HEK293 (cell line): ENCODE data around the gene RAD52.

ENCODE experiments used
- CTCF ChIA-PET: fragments of 350-600 bp; formaldehyde crosslinking; extraction: SDS; loops from one replicate; lab custom pipeline; 2021; ENCODE audit warnings: antibody characterized with exemption; lab: Yijun Ruan, JAX
- POLR2A ChIA-PET: fragments of 300-600 bp; formaldehyde crosslinking; extraction: SDS; loops from one replicate; lab custom pipeline; 2020; ENCODE audit warnings: antibody characterized with exemption, inconsistent platforms; lab: Yijun Ruan, JAX
- H3K27ac ChIP-seq: fragments of 200-500 bp; sonication (Bioruptor generic); 2 replicates; pipeline ENCODE4 v1.5.1; 2014; ENCODE audit warnings: low read depth, low read length, control low read depth, inconsistent platforms; ENCODE audit errors: extremely low read depth
- H3K36me3 ChIP-seq, 2 experiments: fragments of 200-500 bp in 1 of 2; sonication (Bioruptor generic) in 1 of 2; 1 replicate in 1 of 2; 2 replicates in 1 of 2; pipeline ENCODE4 v1.5.1; 2014 to 2017; ENCODE audit warnings: inconsistent platforms in 2 of 2, low read length in 2 of 2; ENCODE audit not compliant: control insufficient read depth in 2 of 2, insufficient read depth in 1 of 2
- H3K4me1 ChIP-seq: fragments of 200-500 bp; sonication (Bioruptor generic); 2 replicates; pipeline ENCODE4 v1.5.1; 2014; ENCODE audit warnings: mild to moderate bottlenecking, low read length, inconsistent platforms; ENCODE audit not compliant: control insufficient read depth, insufficient read depth
- H3K4me3 ChIP-seq: 2 replicates; pipeline ENCODE4 v1.5.1; 2011; ENCODE audit warnings: low read depth, mild to moderate bottlenecking, control low read depth, low read length, moderate library complexity
- H3K9me3 ChIP-seq: fragments of 200-500 bp; sonication (Bioruptor generic); 2 replicates; pipeline ENCODE4 v1.5.1; 2014; ENCODE audit warnings: low read depth, low read length, inconsistent platforms; ENCODE audit not compliant: control insufficient read depth, insufficient read depth
- BCL6B ChIP-seq: fragments of 450-650 bp; formaldehyde crosslinking; IDR thresholded peaks from 2 replicates; pipeline ENCODE4 v1.5.1; 2017; ENCODE audit warnings: missing biosample characterization, missing genetic modification characterization
- HOXA7 ChIP-seq: sonication (generic); formaldehyde crosslinking; IDR thresholded peaks from 2 replicates; pipeline ENCODE4 v1.8.1; 2022; ENCODE audit warnings: missing genetic modification reagents, borderline replicate concordance
- MYNN ChIP-seq: fragments of 450-650 bp; formaldehyde crosslinking; IDR thresholded peaks from 2 replicates; pipeline ENCODE4 v1.5.1; 2016; ENCODE audit warnings: missing biosample characterization, missing genetic modification characterization, borderline replicate concordance
- OSR2 ChIP-seq: fragments of 450-650 bp; formaldehyde crosslinking; IDR thresholded peaks from 2 replicates; pipeline ENCODE4 v1.5.1; 2016; ENCODE audit warnings: missing biosample characterization, missing genetic modification characterization
- RBAK ChIP-seq: fragments of 450-650 bp; formaldehyde crosslinking; IDR thresholded peaks from 2 replicates; pipeline ENCODE4 v1.5.1; 2016; ENCODE audit warnings: missing biosample characterization, missing genetic modification characterization
- TCF7L2 ChIP-seq: IDR thresholded peaks from 2 replicates; pipeline ENCODE4 v1.6.1; 2011; ENCODE audit warnings: low read depth, mild to moderate bottlenecking, inconsistent platforms, low read length, moderate library complexity, borderline replicate concordance
- WT1 ChIP-seq: fragments of 450-650 bp; formaldehyde crosslinking; IDR thresholded peaks from 2 replicates; pipeline ENCODE4 v1.5.1; 2016; ENCODE audit warnings: missing biosample characterization, missing genetic modification characterization
- ZBTB10 ChIP-seq: fragments of 450-650 bp; formaldehyde crosslinking; IDR thresholded peaks from 2 replicates; pipeline ENCODE4 v1.5.1; 2016; ENCODE audit warnings: missing biosample characterization, missing genetic modification characterization
- ZBTB26 ChIP-seq: fragments of 450-650 bp; formaldehyde crosslinking; optimal IDR thresholded peaks from 2 replicates; pipeline ENCODE3; 2016; ENCODE audit warnings: missing biosample characterization, mild to moderate bottlenecking, missing genetic modification characterization
- ZBTB6 ChIP-seq: fragments of 450-650 bp; formaldehyde crosslinking; IDR thresholded peaks from 2 replicates; pipeline ENCODE4 v1.5.1; 2017; ENCODE audit warnings: missing biosample characterization, missing genetic modification characterization
- ZFP37 ChIP-seq: fragments of 450-650 bp; formaldehyde crosslinking; IDR thresholded peaks from 2 replicates; pipeline ENCODE4 v1.5.1; 2016; ENCODE audit warnings: missing biosample characterization, missing genetic modification characterization
- ZNF114 ChIP-seq: fragments of 450-650 bp; formaldehyde crosslinking; IDR thresholded peaks from 2 replicates; pipeline ENCODE4 v1.5.0; 2017; ENCODE audit warnings: missing biosample characterization, missing genetic modification characterization
- ZNF133 ChIP-seq: fragments of 450-650 bp; formaldehyde crosslinking; IDR thresholded peaks from 2 replicates; pipeline ENCODE4 v1.5.1; 2016; ENCODE audit warnings: missing biosample characterization, missing genetic modification characterization
- ZNF2 ChIP-seq: fragments of 450-650 bp; formaldehyde crosslinking; IDR thresholded peaks from 2 replicates; pipeline ENCODE4 v1.5.1; 2016; ENCODE audit warnings: missing biosample characterization, missing genetic modification characterization
- ZNF239 ChIP-seq: fragments of 450-650 bp; formaldehyde crosslinking; IDR thresholded peaks from 2 replicates; pipeline ENCODE4 v1.5.1; 2016; ENCODE audit warnings: missing biosample characterization, missing genetic modification characterization
- ZNF248 ChIP-seq: fragments of 450-650 bp; formaldehyde crosslinking; IDR thresholded peaks from 2 replicates; pipeline ENCODE4 v1.5.1; 2017; ENCODE audit warnings: missing biosample characterization, missing genetic modification characterization
- ZNF324 ChIP-seq: fragments of 450-650 bp; formaldehyde crosslinking; IDR thresholded peaks from 2 replicates; pipeline ENCODE4 v1.5.1; 2016; ENCODE audit warnings: missing biosample characterization, missing genetic modification characterization
- ZNF37A ChIP-seq: fragments of 450-650 bp; IDR thresholded peaks from 2 replicates; pipeline ENCODE4 v1.5.1; 2018; ENCODE audit warnings: missing biosample characterization, missing genetic modification characterization
- ZNF610 ChIP-seq: fragments of 450-650 bp; formaldehyde crosslinking; IDR thresholded peaks from 2 replicates; pipeline ENCODE4 v1.5.1; 2016; ENCODE audit warnings: missing biosample characterization, missing genetic modification characterization, borderline replicate concordance
- ZNF664 ChIP-seq: fragments of 450-650 bp; formaldehyde crosslinking; IDR thresholded peaks from 2 replicates; pipeline ENCODE4 v1.5.1; 2016; ENCODE audit warnings: missing biosample characterization, missing genetic modification characterization
- ZNF785 ChIP-seq: fragments of 450-650 bp; formaldehyde crosslinking; IDR thresholded peaks from 2 replicates; pipeline ENCODE4 v1.5.1; 2016; ENCODE audit warnings: missing biosample characterization, missing genetic modification characterization
- ZNF791 ChIP-seq: fragments of 450-650 bp; formaldehyde crosslinking; IDR thresholded peaks from 2 replicates; pipeline ENCODE4 v1.5.1; 2016; ENCODE audit warnings: missing biosample characterization, missing genetic modification characterization
- ZSCAN16 ChIP-seq: fragments of 450-650 bp; formaldehyde crosslinking; IDR thresholded peaks from 2 replicates; pipeline ENCODE4 v1.5.1; 2016; ENCODE audit warnings: missing biosample characterization, missing genetic modification characterization
- TF ChIP-seq, protein P1 (sequence below): fragments of 450-650 bp; formaldehyde crosslinking; IDR thresholded peaks from 2 replicates; pipeline ENCODE4 v1.5.1; 2016; ENCODE audit warnings: missing biosample characterization, missing genetic modification characterization
- TF ChIP-seq, protein P2 (sequence below): fragments of 450-650 bp; IDR thresholded peaks from 2 replicates; pipeline ENCODE4 v1.5.1; 2018; ENCODE audit warnings: missing biosample characterization, missing genetic modification characterization

The RAD52 gene

GRCh38 chr12:897386-897785 is 52.1 kb downstream of the RAD52 start:
- no peaks in the 10 kb centered on the region for H3K9me3 ChIP-seq

DNA sequence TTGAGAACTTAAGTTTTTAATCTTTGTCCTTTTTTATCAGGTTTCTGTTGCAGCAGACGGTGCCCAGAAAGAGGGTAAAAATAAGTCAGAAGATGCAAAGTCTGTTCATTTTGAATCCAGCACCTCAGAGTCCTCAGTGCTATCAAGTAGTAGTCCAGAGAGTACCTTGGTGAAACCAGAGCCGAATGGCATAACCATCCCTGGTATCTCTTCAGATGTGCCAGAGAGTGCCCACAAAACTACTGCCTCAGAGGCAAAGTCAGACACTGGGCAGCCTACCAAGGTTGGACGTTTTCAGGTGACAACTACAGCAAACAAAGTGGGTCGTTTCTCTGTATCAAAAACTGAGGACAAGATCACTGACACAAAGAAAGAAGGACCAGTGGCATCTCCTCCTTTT is 53.5 kb downstream of the RAD52 start:
- TF ChIP-seq RBAK (tag by site-specific recombination) (no peak), ZNF324 (no peak), TCF7L2 (no peak), ZNF791 (tag by site-specific recombination) (no peak), ZNF114 (tag by site-specific recombination) (no peak), ZFP37 (no peak), ZNF2 (tag by site-specific recombination) (no peak), OSR2 (no peak), ZNF37A (no peak), BCL6B (tag by site-specific recombination) (no peak)
- Histone ChIP-seq H3K4me1 (no peaks in the 10 kb centered on the region), H3K27ac (no peak overlapping the region), H3K4me3 (no peak overlapping the region), H3K36me3 (peaks cover 77 to 86% of the 10 kb centered on the region in 2 experiments), H3K9me3 (no peaks in the 10 kb centered on the region)
- ChIA-PET CTCF (no interaction called here), POLR2A (no interaction called here)

More at GRCh38 chr12:897386-897785, 52.1 kb downstream of the RAD52 start:
- Histone ChIP-seq H3K4me1 (no peaks in the 10 kb centered on the region), H3K36me3 (peaks cover 77 to 89% of the 10 kb centered on the region in 2 experiments)
- CTCF ChIA-PET, result interaction anchor here (1.2 kb wide), 1 partner anchor 81 kb away, joined by 4 read pairs; no protein-coding TSS in a partner anchor
- TF ChIP-seq ZBTB10 (tag by site-specific recombination) (no peak), ZNF610 (tag by site-specific recombination) (no peak), MYNN (no peak), ZSCAN16 (tag by site-specific recombination) (no peak), ZNF248 (tag by site-specific recombination) (no peak), HOXA7 (CRISPR knock-in tag) (no peak), ZNF239 (tag by site-specific recombination) (no peak), ZBTB6 (no peak), ZNF664 (tag by site-specific recombination) (no peak), ZBTB26 (tag by site-specific recombination) (no peak), WT1 (tag by site-specific recombination) (no peak), ZNF133 (tag by site-specific recombination) (no peak), ZNF785 (tag by site-specific recombination) (no peak)
- TF ChIP-seq, protein P1, sequence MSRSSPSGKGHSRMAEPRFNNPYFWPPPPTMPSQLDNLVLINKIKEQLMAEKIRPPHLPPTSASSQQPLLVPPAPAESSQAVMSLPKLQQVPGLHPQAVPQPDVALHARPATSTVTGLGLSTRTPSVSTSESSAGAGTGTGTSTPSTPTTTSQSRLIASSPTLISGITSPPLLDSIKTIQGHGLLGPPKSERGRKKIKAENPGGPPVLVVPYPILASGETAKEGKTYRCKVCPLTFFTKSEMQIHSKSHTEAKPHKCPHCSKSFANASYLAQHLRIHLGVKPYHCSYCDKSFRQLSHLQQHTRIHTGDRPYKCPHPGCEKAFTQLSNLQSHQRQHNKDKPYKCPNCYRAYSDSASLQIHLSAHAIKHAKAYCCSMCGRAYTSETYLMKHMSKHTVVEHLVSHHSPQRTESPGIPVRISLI (tag by site-specific recombination), result no peak
- TF ChIP-seq, protein P2, sequence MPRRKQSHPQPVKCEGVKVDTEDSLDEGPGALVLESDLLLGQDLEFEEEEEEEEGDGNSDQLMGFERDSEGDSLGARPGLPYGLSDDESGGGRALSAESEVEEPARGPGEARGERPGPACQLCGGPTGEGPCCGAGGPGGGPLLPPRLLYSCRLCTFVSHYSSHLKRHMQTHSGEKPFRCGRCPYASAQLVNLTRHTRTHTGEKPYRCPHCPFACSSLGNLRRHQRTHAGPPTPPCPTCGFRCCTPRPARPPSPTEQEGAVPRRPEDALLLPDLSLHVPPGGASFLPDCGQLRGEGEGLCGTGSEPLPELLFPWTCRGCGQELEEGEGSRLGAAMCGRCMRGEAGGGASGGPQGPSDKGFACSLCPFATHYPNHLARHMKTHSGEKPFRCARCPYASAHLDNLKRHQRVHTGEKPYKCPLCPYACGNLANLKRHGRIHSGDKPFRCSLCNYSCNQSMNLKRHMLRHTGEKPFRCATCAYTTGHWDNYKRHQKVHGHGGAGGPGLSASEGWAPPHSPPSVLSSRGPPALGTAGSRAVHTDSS (tag by site-specific recombination), result no peak
- TF ChIP-seq, all 188 proteins: peak for 0
- Histone ChIP-seq H3K4me3 (no peak overlapping the region), H3K27ac (no peak overlapping the region)
- POLR2A ChIA-PET, result no interaction called here
